Measurements from ENCODE around the gene RNASE11.
"Not testable (repeated sequence)": the region's sequence is repeated elsewhere in the genome, so short reads cannot be mapped to it uniquely, and the experiment has no call there.

RNASE11 gene

DNA sequence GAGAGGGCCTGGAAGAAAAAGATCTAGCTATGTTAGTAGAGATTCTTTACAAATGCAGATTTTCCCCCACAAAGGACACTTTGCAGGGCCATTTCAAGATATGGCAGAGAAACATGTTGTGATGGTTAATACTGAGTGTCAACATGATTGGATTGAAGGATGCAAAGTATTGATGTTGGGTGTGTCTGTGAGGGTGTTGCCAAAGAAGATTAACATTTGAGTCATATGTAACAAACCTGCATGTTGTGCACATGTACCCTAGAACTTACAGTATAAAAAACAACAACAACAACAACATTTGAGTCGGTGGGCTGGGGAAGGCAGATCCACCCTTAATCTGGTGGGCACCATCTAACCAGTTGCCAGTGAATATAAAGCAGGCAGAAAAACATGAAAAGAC, 20.6 kb downstream of the RNASE11 start:
- H3K4me1 ChIP-seq (ENCODE audit: control insufficient read depth, insufficient read depth, low read length); H3K9me3 ChIP-seq (ENCODE audit: control insufficient read depth, insufficient read depth, low read depth, low read length); H3K36me3 ChIP-seq (ENCODE audit: control insufficient read depth in 2 of 2, insufficient read depth in 1 of 2, low read length in 2 of 2); CTCF ChIA-PET; POLR2A ChIA-PET; H3K27ac ChIP-seq (ENCODE audit: extremely low read depth, low read depth, low read length); H3K4me3 ChIP-seq (ENCODE audit: low read depth, low read length): not testable (repeated sequence)

DNA sequence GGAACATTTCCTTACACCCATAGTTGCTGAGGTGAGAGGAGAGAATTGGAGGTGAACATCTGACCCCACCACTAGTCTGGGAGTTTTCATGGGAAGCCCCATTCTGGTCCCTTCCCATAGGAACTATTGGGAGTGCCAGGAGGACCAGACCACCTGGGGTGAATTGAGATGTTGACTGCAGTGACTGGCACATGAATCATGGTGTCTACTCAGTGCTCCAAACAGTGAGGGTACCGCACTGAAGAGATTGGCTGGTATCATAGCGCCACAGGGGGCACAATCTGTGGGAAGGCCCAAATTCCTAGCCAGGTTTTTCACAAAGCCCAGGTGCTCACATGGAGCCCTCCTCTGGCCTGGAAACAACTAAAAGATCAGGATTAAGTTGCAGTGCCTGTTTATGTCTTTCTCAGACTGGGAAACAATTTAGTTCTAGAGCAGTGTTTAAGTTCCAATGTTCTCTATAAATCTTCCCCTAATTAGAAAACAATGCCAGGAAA, 23.3 kb downstream of the RNASE11 start:
- H3K9me3 ChIP-seq (ENCODE audit: control insufficient read depth, insufficient read depth, low read depth, low read length) = no peaks in the 10 kb centered on the region
- ChIA-PET CTCF (no interaction called here), POLR2A (no interaction called here)
- no peak overlapping the region for H3K27ac ChIP-seq (ENCODE audit: extremely low read depth, low read depth, low read length)
- no peaks in the 10 kb centered on the region for H3K4me1 ChIP-seq (ENCODE audit: control insufficient read depth, insufficient read depth, low read length)
- no peaks in the 10 kb centered on the region for H3K36me3 ChIP-seq (ENCODE audit: control insufficient read depth in 2 of 2, insufficient read depth in 1 of 2, low read length in 2 of 2)
- TF ChIP-seq ZNF555 (tag by site-specific recombination; conservative IDR thresholded peaks at IDR 0.05) = no peak
- TF ChIP-seq, protein P1, sequence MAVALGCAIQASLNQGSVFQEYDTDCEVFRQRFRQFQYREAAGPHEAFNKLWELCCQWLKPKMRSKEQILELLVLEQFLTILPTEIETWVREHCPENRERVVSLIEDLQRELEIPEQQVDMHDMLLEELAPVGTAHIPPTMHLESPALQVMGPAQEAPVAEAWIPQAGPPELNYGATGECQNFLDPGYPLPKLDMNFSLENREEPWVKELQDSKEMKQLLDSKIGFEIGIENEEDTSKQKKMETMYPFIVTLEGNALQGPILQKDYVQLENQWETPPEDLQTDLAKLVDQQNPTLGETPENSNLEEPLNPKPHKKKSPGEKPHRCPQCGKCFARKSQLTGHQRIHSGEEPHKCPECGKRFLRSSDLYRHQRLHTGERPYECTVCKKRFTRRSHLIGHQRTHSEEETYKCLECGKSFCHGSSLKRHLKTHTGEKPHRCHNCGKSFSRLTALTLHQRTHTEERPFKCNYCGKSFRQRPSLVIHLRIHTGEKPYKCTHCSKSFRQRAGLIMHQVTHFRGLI (tag by site-specific recombination; IDR thresholded peaks at IDR 0.05) = no peak
- TF ChIP-seq, protein P2, sequence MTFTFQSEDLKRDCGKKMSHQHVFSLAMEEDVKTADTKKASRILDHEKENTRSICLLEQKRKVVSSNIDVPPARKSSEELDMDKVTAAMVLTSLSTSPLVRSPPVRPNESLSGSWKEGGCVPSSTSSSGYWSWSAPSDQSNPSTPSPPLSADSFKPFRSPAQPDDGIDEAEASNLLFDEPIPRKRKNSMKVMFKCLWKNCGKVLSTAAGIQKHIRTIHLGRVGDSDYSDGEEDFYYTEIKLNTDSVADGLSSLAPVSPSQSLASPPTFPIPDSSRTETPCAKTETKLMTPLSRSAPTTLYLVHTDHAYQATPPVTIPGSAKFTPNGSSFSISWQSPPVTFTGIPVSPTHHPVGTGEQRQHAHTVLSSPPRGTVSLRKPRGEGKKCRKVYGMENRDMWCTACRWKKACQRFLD (tag by site-specific recombination; IDR thresholded peaks at IDR 0.05) = no peak
- no peak for TF ChIP-seq GLIS2 (tag by site-specific recombination; IDR thresholded peaks at IDR 0.05)
- H3K4me3 ChIP-seq (ENCODE audit: low read depth, low read length) = no peak overlapping the region

DNA sequence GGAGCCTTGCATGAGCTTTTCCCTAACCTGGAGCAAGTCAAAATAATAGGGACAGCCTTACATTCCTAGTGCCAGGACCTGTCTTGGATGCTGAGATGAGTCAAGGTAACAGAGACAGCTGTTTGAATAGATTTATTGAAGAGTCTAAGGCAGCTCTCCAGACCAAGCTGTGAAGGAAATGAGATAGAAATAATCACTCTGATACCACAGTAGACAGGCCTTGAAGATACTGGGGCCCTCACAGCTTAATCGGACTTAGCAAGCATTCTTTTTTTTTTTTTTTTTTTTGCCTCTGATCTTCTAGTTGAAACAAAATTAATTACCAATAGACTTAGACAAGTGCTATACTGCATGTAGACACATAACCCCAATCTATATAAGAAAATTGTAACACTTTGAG, 23.8 kb downstream of the RNASE11 start:
- Histone ChIP-seq H3K36me3 (ENCODE audit: control insufficient read depth in 2 of 2, insufficient read depth in 1 of 2, low read length in 2 of 2) (no peaks in the 10 kb centered on the region), H3K4me1 (ENCODE audit: control insufficient read depth, insufficient read depth, low read length) (no peaks in the 10 kb centered on the region), H3K27ac (ENCODE audit: extremely low read depth, low read depth, low read length) (no peak overlapping the region), H3K9me3 (ENCODE audit: control insufficient read depth, insufficient read depth, low read depth, low read length) (no peaks in the 10 kb centered on the region), H3K4me3 (ENCODE audit: low read depth, low read length) (no peak overlapping the region)
- CTCF ChIA-PET = no interaction called here
- POLR2A ChIA-PET = interaction anchor here (0.6 kb wide), 1 partner anchor 221 kb away, joined by 3 read pairs; the partner anchor contains the start of gene PARP2
- TF ChIP-seq, protein P3, sequence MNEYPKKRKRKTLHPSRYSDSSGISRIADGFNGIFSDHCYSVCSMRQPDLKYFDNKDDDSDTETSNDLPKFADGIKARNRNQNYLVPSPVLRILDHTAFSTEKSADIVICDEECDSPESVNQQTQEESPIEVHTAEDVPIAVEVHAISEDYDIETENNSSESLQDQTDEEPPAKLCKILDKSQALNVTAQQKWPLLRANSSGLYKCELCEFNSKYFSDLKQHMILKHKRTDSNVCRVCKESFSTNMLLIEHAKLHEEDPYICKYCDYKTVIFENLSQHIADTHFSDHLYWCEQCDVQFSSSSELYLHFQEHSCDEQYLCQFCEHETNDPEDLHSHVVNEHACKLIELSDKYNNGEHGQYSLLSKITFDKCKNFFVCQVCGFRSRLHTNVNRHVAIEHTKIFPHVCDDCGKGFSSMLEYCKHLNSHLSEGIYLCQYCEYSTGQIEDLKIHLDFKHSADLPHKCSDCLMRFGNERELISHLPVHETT (tag by site-specific recombination; IDR thresholded peaks at IDR 0.05) = no peak
- no peak for TF ChIP-seq ZNF555 (tag by site-specific recombination; conservative IDR thresholded peaks at IDR 0.05)
- no peak for TF ChIP-seq GLI2 (tag by site-specific recombination; IDR thresholded peaks at IDR 0.05; ENCODE audit: borderline replicate concordance, low read depth)
- TF ChIP-seq ZNF239 (tag by site-specific recombination; IDR thresholded peaks at IDR 0.05) = no peak
- no peak for TF ChIP-seq ZNF133 (tag by site-specific recombination; IDR thresholded peaks at IDR 0.05)
- TF ChIP-seq, protein P4, sequence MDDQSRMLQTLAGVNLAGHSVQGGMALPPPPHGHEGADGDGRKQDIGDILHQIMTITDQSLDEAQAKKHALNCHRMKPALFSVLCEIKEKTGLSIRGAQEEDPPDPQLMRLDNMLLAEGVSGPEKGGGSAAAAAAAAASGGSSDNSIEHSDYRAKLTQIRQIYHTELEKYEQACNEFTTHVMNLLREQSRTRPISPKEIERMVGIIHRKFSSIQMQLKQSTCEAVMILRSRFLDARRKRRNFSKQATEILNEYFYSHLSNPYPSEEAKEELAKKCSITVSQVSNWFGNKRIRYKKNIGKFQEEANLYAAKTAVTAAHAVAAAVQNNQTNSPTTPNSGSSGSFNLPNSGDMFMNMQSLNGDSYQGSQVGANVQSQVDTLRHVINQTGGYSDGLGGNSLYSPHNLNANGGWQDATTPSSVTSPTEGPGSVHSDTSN (CRISPR knock-in tag; IDR thresholded peaks at IDR 0.05) = no peak
- TF ChIP-seq, protein P5, sequence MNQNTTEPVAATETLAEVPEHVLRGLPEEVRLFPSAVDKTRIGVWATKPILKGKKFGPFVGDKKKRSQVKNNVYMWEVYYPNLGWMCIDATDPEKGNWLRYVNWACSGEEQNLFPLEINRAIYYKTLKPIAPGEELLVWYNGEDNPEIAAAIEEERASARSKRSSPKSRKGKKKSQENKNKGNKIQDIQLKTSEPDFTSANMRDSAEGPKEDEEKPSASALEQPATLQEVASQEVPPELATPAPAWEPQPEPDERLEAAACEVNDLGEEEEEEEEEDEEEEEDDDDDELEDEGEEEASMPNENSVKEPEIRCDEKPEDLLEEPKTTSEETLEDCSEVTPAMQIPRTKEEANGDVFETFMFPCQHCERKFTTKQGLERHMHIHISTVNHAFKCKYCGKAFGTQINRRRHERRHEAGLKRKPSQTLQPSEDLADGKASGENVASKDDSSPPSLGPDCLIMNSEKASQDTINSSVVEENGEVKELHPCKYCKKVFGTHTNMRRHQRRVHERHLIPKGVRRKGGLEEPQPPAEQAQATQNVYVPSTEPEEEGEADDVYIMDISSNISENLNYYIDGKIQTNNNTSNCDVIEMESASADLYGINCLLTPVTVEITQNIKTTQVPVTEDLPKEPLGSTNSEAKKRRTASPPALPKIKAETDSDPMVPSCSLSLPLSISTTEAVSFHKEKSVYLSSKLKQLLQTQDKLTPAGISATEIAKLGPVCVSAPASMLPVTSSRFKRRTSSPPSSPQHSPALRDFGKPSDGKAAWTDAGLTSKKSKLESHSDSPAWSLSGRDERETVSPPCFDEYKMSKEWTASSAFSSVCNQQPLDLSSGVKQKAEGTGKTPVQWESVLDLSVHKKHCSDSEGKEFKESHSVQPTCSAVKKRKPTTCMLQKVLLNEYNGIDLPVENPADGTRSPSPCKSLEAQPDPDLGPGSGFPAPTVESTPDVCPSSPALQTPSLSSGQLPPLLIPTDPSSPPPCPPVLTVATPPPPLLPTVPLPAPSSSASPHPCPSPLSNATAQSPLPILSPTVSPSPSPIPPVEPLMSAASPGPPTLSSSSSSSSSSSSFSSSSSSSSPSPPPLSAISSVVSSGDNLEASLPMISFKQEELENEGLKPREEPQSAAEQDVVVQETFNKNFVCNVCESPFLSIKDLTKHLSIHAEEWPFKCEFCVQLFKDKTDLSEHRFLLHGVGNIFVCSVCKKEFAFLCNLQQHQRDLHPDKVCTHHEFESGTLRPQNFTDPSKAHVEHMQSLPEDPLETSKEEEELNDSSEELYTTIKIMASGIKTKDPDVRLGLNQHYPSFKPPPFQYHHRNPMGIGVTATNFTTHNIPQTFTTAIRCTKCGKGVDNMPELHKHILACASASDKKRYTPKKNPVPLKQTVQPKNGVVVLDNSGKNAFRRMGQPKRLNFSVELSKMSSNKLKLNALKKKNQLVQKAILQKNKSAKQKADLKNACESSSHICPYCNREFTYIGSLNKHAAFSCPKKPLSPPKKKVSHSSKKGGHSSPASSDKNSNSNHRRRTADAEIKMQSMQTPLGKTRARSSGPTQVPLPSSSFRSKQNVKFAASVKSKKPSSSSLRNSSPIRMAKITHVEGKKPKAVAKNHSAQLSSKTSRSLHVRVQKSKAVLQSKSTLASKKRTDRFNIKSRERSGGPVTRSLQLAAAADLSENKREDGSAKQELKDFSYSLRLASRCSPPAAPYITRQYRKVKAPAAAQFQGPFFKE (tag by site-specific recombination; IDR thresholded peaks at IDR 0.05; ENCODE audit: borderline replicate concordance) = no peak
- no peak for TF ChIP-seq ZNF366 (tag by site-specific recombination; conservative IDR thresholded peaks at IDR 0.05)
- TF ChIP-seq ZNF416 (tag by site-specific recombination; IDR thresholded peaks at IDR 0.05) = no peak
- no peak for TF ChIP-seq ZNF274 (IDR thresholded peaks at IDR 0.05; ENCODE audit: low read length)
- TF ChIP-seq ZNF274 (tag by site-specific recombination; IDR thresholded peaks at IDR 0.05; ENCODE audit: borderline replicate concordance) = no peak
- no peak for TF ChIP-seq ZNF596 (tag by site-specific recombination; IDR thresholded peaks at IDR 0.05)
- TF ChIP-seq ZNF155 (tag by site-specific recombination; IDR thresholded peaks at IDR 0.05) = no peak
- TF ChIP-seq, protein P6, sequence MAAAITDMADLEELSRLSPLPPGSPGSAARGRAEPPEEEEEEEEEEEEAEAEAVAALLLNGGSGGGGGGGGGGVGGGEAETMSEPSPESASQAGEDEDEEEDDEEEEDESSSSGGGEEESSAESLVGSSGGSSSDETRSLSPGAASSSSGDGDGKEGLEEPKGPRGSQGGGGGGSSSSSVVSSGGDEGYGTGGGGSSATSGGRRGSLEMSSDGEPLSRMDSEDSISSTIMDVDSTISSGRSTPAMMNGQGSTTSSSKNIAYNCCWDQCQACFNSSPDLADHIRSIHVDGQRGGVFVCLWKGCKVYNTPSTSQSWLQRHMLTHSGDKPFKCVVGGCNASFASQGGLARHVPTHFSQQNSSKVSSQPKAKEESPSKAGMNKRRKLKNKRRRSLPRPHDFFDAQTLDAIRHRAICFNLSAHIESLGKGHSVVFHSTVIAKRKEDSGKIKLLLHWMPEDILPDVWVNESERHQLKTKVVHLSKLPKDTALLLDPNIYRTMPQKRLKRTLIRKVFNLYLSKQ (tag by site-specific recombination; IDR thresholded peaks at IDR 0.05; ENCODE audit: borderline replicate concordance) = no peak

All from HEK293 (cell line).